Trophoblast cell (in vitro differentiated cells and primary cell): ENCODE data around the gene TLX2.

Experiments
- DNase-seq, 2 donors: peaks; one replicate each; pipeline ENCODE4 v3.0.0-alpha.2; 2016
- H2AFZ ChIP-seq: 2 replicates; pipeline ENCODE4 v1.6.1; 2013; ENCODE audit warnings: low read length, moderate library complexity, mild to moderate bottlenecking; ENCODE audit not compliant: insufficient read depth, poor library complexity
- H2AK5ac ChIP-seq: 2 replicates; pipeline ENCODE4 v1.6.1; 2013; ENCODE audit warnings: mild to moderate bottlenecking, low read length
- H2BK120ac ChIP-seq: 2 replicates; pipeline ENCODE4 v1.6.1; 2013; ENCODE audit warnings: low read length, mild to moderate bottlenecking, moderate library complexity; ENCODE audit not compliant: insufficient read depth, poor library complexity
- H2BK12ac ChIP-seq: 2 replicates; pipeline ENCODE4 v1.6.1; 2013; ENCODE audit warnings: mild to moderate bottlenecking, low read length, moderate library complexity
- H2BK5ac ChIP-seq: 2 replicates; pipeline ENCODE4 v1.6.1; 2013; ENCODE audit warnings: low read length, low read depth, moderate library complexity, mild to moderate bottlenecking; ENCODE audit not compliant: poor library complexity
- H3K14ac ChIP-seq: 2 replicates; pipeline ENCODE4 v1.6.1; 2013; ENCODE audit warnings: mild to moderate bottlenecking, low read length
- H3K18ac ChIP-seq: 2 replicates; pipeline ENCODE4 v1.6.1; 2013; ENCODE audit warnings: mild to moderate bottlenecking, low read length
- H3K23ac ChIP-seq: 2 replicates; pipeline ENCODE4 v1.6.1; 2013; ENCODE audit warnings: low read length
- H3K27ac ChIP-seq: 2 replicates; pipeline ENCODE4 v1.5.1; 2013; ENCODE audit warnings: low read depth, mild to moderate bottlenecking, inconsistent platforms, low read length, moderate library complexity
- H3K27me3 ChIP-seq: 2 replicates; pipeline ENCODE4 v1.6.1; 2013; ENCODE audit warnings: inconsistent platforms, mild to moderate bottlenecking, low read length, moderate library complexity; ENCODE audit not compliant: insufficient read depth
- H3K36me3 ChIP-seq, 2 experiments: 1 replicate in 1 of 2; 2 replicates in 1 of 2; pipeline ENCODE4 v1.6.1; 2013; ENCODE audit warnings: low read length in 2 of 2, mild to moderate bottlenecking in 2 of 2, moderate library complexity in 1 of 2; ENCODE audit not compliant: insufficient read depth in 2 of 2, control insufficient read depth in 1 of 2
- H3K4ac ChIP-seq: 2 replicates; pipeline ENCODE4 v1.6.1; 2013; ENCODE audit warnings: low read depth, mild to moderate bottlenecking, low read length, moderate library complexity
- H3K4me1 ChIP-seq, 2 experiments: 1 replicate in 1 of 2; 2 replicates in 1 of 2; pipeline ENCODE4 v1.6.1; 2013; ENCODE audit warnings: low read length in 2 of 2, mild to moderate bottlenecking in 2 of 2, moderate library complexity in 1 of 2; ENCODE audit not compliant: insufficient read depth in 2 of 2, control insufficient read depth in 1 of 2
- H3K4me2 ChIP-seq: 2 replicates; pipeline ENCODE4 v1.6.1; 2013; ENCODE audit warnings: inconsistent platforms, mild to moderate bottlenecking, low read length, moderate library complexity
- H3K4me3 ChIP-seq: 2 replicates; pipeline ENCODE4 v1.5.1; 2013; ENCODE audit warnings: mild to moderate bottlenecking, low read depth, low read length, inconsistent platforms
- H3K79me1 ChIP-seq: one replicate; pipeline ENCODE4 v1.6.1; 2013; ENCODE audit warnings: low read length
- H3K79me2 ChIP-seq: 2 replicates; pipeline ENCODE4 v1.6.1; 2013; ENCODE audit warnings: low read length, mild to moderate bottlenecking; ENCODE audit not compliant: control insufficient read depth, insufficient read depth, poor library complexity
- H3K9ac ChIP-seq: 2 replicates; pipeline ENCODE4 v1.6.1; 2013; ENCODE audit warnings: mild to moderate bottlenecking, low read length
- H3K9me3 ChIP-seq: 2 replicates; pipeline ENCODE4 v1.6.1; 2013; ENCODE audit warnings: low read depth, mild to moderate bottlenecking, control low read depth, inconsistent platforms, low read length; ENCODE audit not compliant: insufficient read depth
- H4K12ac ChIP-seq: 2 replicates; pipeline ENCODE4 v1.6.1; 2013; ENCODE audit warnings: low read depth, mild to moderate bottlenecking, low read length, moderate library complexity
- H4K8ac ChIP-seq: 2 replicates; pipeline ENCODE4 v1.6.1; 2013; ENCODE audit warnings: low read depth, mild to moderate bottlenecking, low read length, moderate library complexity
- H4K91ac ChIP-seq: one replicate; pipeline ENCODE4 v1.6.1; 2013; ENCODE audit warnings: low read depth, mild to moderate bottlenecking, low read length, moderate library complexity
- WGBS: extraction: QIAGEN DNeasy Blood & Tissue Kit; methylation state at CpG from one replicate; pipeline ENCODE4 v1.1.7; 2013; ENCODE audit warnings: missing lambda C conversion rate; ENCODE audit not compliant: insufficient read length, insufficient coverage; ENCODE audit errors: extremely low coverage; 5-methylcytosine and 5-hydroxymethylcytosine counted together

TLX2 gene

DNA sequence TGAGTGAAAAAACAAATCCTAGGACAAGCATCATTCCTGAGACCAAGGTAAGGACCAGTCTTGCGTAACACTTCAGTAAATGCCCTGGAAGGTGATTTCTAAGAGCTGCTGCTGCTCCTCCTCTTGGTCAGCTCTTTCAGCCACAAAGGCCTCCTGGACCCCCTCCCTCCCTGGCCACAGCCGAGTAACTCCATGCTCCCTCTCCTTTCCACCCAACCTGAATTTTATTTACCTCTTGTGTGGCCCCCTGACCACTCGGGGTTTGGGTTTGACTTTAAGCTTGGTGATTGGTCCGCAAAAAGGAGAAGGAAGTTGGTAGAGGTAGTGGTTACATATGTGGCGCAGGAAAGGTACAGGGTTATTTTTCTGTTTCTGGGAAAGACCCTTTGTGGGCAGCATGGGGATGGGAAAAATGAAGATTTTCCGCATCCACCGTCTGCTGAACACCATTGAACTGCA, 24.7 kb downstream of the TLX2 start:
- Histone ChIP-seq H2AK5ac (no peak overlapping the region), H4K8ac (no peak overlapping the region), H3K4me2 (no peak overlapping the region), H3K79me1 (no peaks in the 10 kb centered on the region), H2BK120ac (no peak overlapping the region), H2AFZ (no peak overlapping the region), H3K4ac (no peak overlapping the region), H2BK12ac (no peak overlapping the region), H3K4me3 (no peak overlapping the region), H3K9ac (no peak overlapping the region), H3K23ac (no peak overlapping the region), H3K36me3 (peaks cover 0 to 4% of the 10 kb centered on the region in 2 experiments), H3K14ac (no peak overlapping the region), H3K27ac (no peak overlapping the region), H4K12ac (no peak overlapping the region), H3K4me1 (no peaks in the 10 kb centered on the region), H3K79me2 (no peaks in the 10 kb centered on the region), H2BK5ac (no peak overlapping the region), H3K18ac (no peak overlapping the region), H3K9me3 (no peaks in the 10 kb centered on the region), H4K91ac (no peak overlapping the region), H3K27me3 (no peaks in the 10 kb centered on the region)
- no peak for DNase-seq
- no CpG with 5 or more reads among the region's 7 CpGs for WGBS

DNA sequence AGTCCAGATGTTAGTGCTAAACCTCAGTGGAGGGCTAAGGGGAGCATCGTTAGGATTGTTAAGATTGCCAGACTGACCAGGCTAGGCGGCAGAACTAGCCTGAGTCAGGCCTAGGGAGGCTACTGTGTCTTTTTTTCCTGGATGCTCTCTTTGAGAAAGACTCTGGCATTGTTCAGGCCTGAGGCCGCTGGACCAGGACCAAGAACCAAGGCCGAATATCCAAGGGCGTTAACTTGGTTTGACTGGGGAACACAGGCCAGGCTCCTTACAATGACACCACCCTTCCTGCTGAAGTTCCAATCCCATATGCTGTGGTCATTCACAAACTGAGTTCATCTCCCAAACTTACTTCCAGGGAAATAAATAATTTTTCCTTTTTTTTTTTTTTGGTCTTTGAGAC, 26.0 kb downstream of the TLX2 start:
- Histone ChIP-seq H3K27me3 (no peaks in the 10 kb centered on the region), H2BK12ac (no peak overlapping the region), H3K23ac (no peak overlapping the region), H3K14ac (no peak overlapping the region), H3K79me2 (no peaks in the 10 kb centered on the region), H3K4ac (no peak overlapping the region), H3K4me3 (no peak overlapping the region), H3K9me3 (no peaks in the 10 kb centered on the region), H4K12ac (no peak overlapping the region), H3K18ac (no peak overlapping the region), H3K4me2 (no peak overlapping the region), H3K79me1 (no peaks in the 10 kb centered on the region), H2AK5ac (no peak overlapping the region), H4K8ac (no peak overlapping the region), H3K4me1 (no peaks in the 10 kb centered on the region), H3K36me3 (no peaks in the 10 kb centered on the region), H2BK5ac (no peak overlapping the region), H2BK120ac (no peak overlapping the region), H3K27ac (no peak overlapping the region), H4K91ac (no peak overlapping the region), H2AFZ (no peak overlapping the region), H3K9ac (no peak overlapping the region)
- DNase-seq: no peak
- no CpG with 5 or more reads among the region's 5 CpGs for WGBS

DNA sequence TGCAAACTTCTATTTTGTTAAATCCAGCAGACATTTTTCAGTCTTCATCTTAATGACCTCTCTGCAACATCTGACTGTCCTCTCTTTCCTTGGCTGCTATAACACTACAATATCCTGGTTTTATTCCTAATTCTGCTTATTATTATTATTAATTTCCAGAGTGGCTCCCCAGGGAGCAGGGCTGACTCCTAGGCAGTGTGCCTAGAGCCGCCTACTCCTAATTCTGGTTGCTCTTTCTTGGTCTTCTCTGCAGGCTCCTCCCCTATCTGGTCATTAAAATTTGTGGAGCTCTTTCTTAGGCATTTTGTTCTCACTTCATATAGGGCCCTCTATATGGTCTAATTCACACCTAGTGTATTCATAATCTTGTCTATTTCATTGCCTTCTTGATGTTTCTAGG, 28.7 kb downstream of the TLX2 start:
- Histone ChIP-seq H3K23ac (no peak overlapping the region), H3K14ac (no peak overlapping the region), H2BK5ac (no peak overlapping the region), H3K9ac (no peak overlapping the region), H3K27me3 (peaks cover 1% of the 10 kb centered on the region), H3K4me1 (no peaks in the 10 kb centered on the region), H2BK120ac (no peak overlapping the region), H3K4me2 (no peak overlapping the region), H3K27ac (no peak overlapping the region), H3K36me3 (no peaks in the 10 kb centered on the region), H2AK5ac (no peak overlapping the region), H3K4ac (no peak overlapping the region), H4K8ac (no peak overlapping the region), H2BK12ac (no peak overlapping the region), H3K9me3 (no peaks in the 10 kb centered on the region), H3K79me2 (no peaks in the 10 kb centered on the region), H4K12ac (no peak overlapping the region), H2AFZ (no peak overlapping the region), H3K18ac (no peak overlapping the region), H4K91ac (no peak overlapping the region), H3K4me3 (no peak overlapping the region), H3K79me1 (no peaks in the 10 kb centered on the region)
- no peak for DNase-seq
- WGBS: no CpG with 5 or more reads among the region's 1 CpG

DNA sequence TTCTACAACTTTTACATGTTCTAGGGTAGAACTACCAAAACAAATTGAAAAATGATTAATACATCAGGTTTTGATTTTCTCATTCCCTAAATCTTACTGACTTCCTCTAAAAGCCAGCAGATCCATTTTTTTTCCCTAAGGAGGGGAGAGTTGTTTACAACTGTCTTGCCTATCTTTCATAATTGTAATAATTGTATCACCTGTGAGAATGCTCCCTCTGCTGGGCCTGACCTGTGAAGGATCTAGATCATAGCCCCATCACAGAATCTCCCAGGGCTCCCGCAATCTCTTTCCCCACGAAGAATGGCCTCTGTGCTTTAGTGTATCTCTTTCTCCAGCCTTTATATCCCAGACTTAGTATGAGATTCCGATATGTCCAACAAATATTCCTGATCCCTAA, 30.4 kb downstream of the TLX2 start:
- no peak overlapping the region for H2BK5ac ChIP-seq
- no peak overlapping the region for H2BK120ac ChIP-seq
- no peak overlapping the region for H3K4me3 ChIP-seq

More for the DNA sequence above, 30.4 kb downstream of the TLX2 start:
- Histone ChIP-seq H2AK5ac (no peak overlapping the region), H4K91ac (no peak overlapping the region), H4K8ac (no peak overlapping the region), H3K23ac (no peak overlapping the region), H2AFZ (no peak overlapping the region), H3K18ac (no peak overlapping the region), H4K12ac (no peak overlapping the region), H3K27me3 (peaks cover 18% of the 10 kb centered on the region), H3K9ac (no peak overlapping the region), H3K79me1 (no peaks in the 10 kb centered on the region), H3K27ac (no peak overlapping the region), H3K4me1 (peaks cover 4 to 7% of the 10 kb centered on the region in 2 experiments), H3K9me3 (peaks cover 7% of the 10 kb centered on the region), H3K4ac (no peak overlapping the region), H3K14ac (no peak overlapping the region), H3K79me2 (no peaks in the 10 kb centered on the region), H3K4me2 (no peak overlapping the region), H3K36me3 (no peaks in the 10 kb centered on the region), H2BK12ac (no peak overlapping the region)
- peak in 1 of 2 donors; percentile 39 for DNase-seq
- WGBS: no CpG with 5 or more reads among the region's 3 CpGs
